HCT116 (cell line): Measurements from ENCODE around the gene MYO3B. TPM values are rescaled to one million over a fixed set of nuclear protein-coding genes. Genes with fewer than 3 reads are reported as not detected.

ENCODE experiments used
- ATAC-seq: fragments of 200-7000 bp; cut with Tn5 transposase; 2 replicates; pipeline ENCODE4 v1.9.1; 2020; ENCODE audit warnings: mild to moderate bottlenecking, moderate library complexity
- BruUV-seq: library from RNA; stranded (reverse); fragments of 400-500 nt; replicated peaks from 2 replicates; lab custom pipeline; 2021; lab: Mats Ljungman, UMichigan
- CTCF ChIA-PET: fragments of 300-600 bp; sonication (Branson Sonifier 250); formaldehyde crosslinking; loops from one replicate; lab custom pipeline; 2021; ENCODE audit warnings: antibody characterized with exemption; lab: Charles Lee
- POLR2A ChIA-PET: fragments of 300-600, 350-600 bp; sonication (Branson Sonifier 250); formaldehyde crosslinking; loops from one replicate; lab custom pipeline; 2021; ENCODE audit warnings: antibody characterized with exemption; lab: Charles Lee
- RAD21 ChIA-PET, 2 experiments: fragments of 300-600 bp; sonication (Branson Sonifier 250); formaldehyde crosslinking; loops; one replicate each; lab custom pipeline; 2023; ENCODE audit warnings: low total read pairs in 2 of 2; ENCODE audit not compliant: uncharacterized antibody in 2 of 2, unreplicated experiment in 2 of 2, low non-redundant PET in 1 of 2; lab: Charles Lee
- DNase-seq: peaks from one replicate; pipeline ENCODE4 v3.0.0-alpha.2; 2010; ENCODE audit warnings: low read depth, low spot score
- H2AFZ ChIP-seq: fragments of 200-600 bp; shearing (Covaris generic), sonication (generic); 2 replicates; pipeline ENCODE4 v1.6.1; 2017; ENCODE audit warnings: low read depth, mixed run types, mixed read lengths, antibody characterized with exemption, low read length; ENCODE audit not compliant: poor library complexity, severe bottlenecking
- H3K27ac ChIP-seq: 2 replicates; pipeline ENCODE4 v1.5.1; 2012; ENCODE audit warnings: low read depth, low read length
- H3K27me3 ChIP-seq: fragments of 200-600 bp; sonication (generic); 2 replicates; pipeline ENCODE4 v1.6.1; 2016; ENCODE audit warnings: mixed run types, low read length, mixed read lengths; ENCODE audit not compliant: insufficient read depth
- H3K36me3 ChIP-seq, 2 experiments: fragments of 200-500 bp in 1 of 2; fragments of 200-600 bp in 1 of 2; sonication (Bioruptor generic) in 1 of 2; sonication (generic) in 1 of 2; 2 replicates each; pipeline versions ENCODE4 v1.5.1 to v1.6.1; 2014 to 2016; ENCODE audit warnings: low read length in 2 of 2, inconsistent platforms in 1 of 2, mixed read lengths in 1 of 2, mixed run types in 1 of 2; ENCODE audit not compliant: insufficient read depth in 2 of 2, control insufficient read depth in 1 of 2
- H3K4me1 ChIP-seq, 2 experiments: fragments of 200-600 bp in 1 of 2; sonication (generic) in 1 of 2; 2 replicates each; pipeline versions ENCODE4 v1.5.1 to v1.6.1; 2012 to 2017; ENCODE audit warnings: low read length in 2 of 2, inconsistent platforms in 1 of 2, mild to moderate bottlenecking in 1 of 2, mixed read lengths in 1 of 2, mixed run types in 1 of 2, moderate library complexity in 1 of 2; ENCODE audit not compliant: insufficient read depth in 2 of 2, control insufficient read depth in 1 of 2
- H3K4me2 ChIP-seq: fragments of 200-600 bp; sonication (generic); 2 replicates; pipeline ENCODE4 v1.6.1; 2017; ENCODE audit warnings: mixed run types, low read length, mixed read lengths
- H3K4me3 ChIP-seq, 2 experiments: fragments of 200-600 bp in 1 of 2; sonication (generic) in 1 of 2; replicated peaks in 1 of 2; 2 replicates each; pipeline ENCODE4 v1.5.1; 2011 to 2016; ENCODE audit warnings: low read length in 2 of 2, control low read depth in 1 of 2, low read depth in 1 of 2, mild to moderate bottlenecking in 1 of 2, mixed read lengths in 1 of 2, mixed run types in 1 of 2
- H3K79me2 ChIP-seq: fragments of 200-600 bp; sonication (generic); 2 replicates; pipeline ENCODE4 v1.6.1; 2017; ENCODE audit warnings: mild to moderate bottlenecking, mixed run types, low read length, moderate library complexity, mixed read lengths; ENCODE audit not compliant: insufficient read depth
- H3K9ac ChIP-seq: fragments of 200-600 bp; sonication (generic); 2 replicates; pipeline ENCODE4 v1.6.1; 2016; ENCODE audit warnings: low read length, mixed read lengths
- H3K9me2 ChIP-seq: fragments of 200-600 bp; sonication (generic), shearing (Covaris generic); 2 replicates; pipeline ENCODE4 v1.6.1; 2017; ENCODE audit warnings: mixed run types, mild to moderate bottlenecking, moderate library complexity; ENCODE audit not compliant: insufficient read depth
- H3K9me3 ChIP-seq, 2 experiments: fragments of 200-500 bp in 1 of 2; fragments of 200-600 bp in 1 of 2; sonication (Bioruptor generic) in 1 of 2; sonication (generic) in 1 of 2; 2 replicates each; pipeline ENCODE4 v1.6.1; 2014 to 2017; ENCODE audit warnings: low read length in 2 of 2, mixed read lengths in 2 of 2, inconsistent platforms in 1 of 2, low read depth in 1 of 2, mild to moderate bottlenecking in 1 of 2, mixed run types in 1 of 2, moderate library complexity in 1 of 2; ENCODE audit not compliant: control insufficient read depth in 1 of 2, insufficient read depth in 1 of 2
- H4K20me1 ChIP-seq: fragments of 200-600 bp; sonication (generic), shearing (Covaris generic); 2 replicates; pipeline ENCODE4 v1.6.1; 2017; ENCODE audit warnings: mixed run types, mild to moderate bottlenecking, moderate library complexity; ENCODE audit not compliant: insufficient read depth
- EGR1 ChIP-seq: IDR thresholded peaks from 2 replicates; pipeline ENCODE4 v1.6.1; 2012; ENCODE audit warnings: low read depth
- FOSL1 ChIP-seq: IDR thresholded peaks from 2 replicates; pipeline ENCODE4 v1.6.1; 2012; ENCODE audit warnings: low read depth
- JUND ChIP-seq: IDR thresholded peaks from 2 replicates; pipeline ENCODE4 v1.6.1; 2012
- RAD21 ChIP-seq: IDR thresholded peaks from 2 replicates; pipeline ENCODE4 v1.6.1; 2012; ENCODE audit warnings: low read depth, mild to moderate bottlenecking
- SIN3A ChIP-seq: IDR thresholded peaks from 2 replicates; pipeline ENCODE4 v1.6.1; 2012; ENCODE audit warnings: low read depth
- SRF ChIP-seq: IDR thresholded peaks from 2 replicates; pipeline ENCODE4 v1.6.1; 2012; ENCODE audit warnings: low read depth
- ZFX ChIP-seq: fragments of 450-650 bp; IDR thresholded peaks from 2 replicates; pipeline ENCODE4 v1.6.1; 2017
- intact Hi-C: fragments of 100-400 bp; cut with micrococcal nuclease; formaldehyde crosslinking; loops from 2 replicates; pipeline ENCODE4 v1.10.0; 2022
- total RNA-seq: library from RNA; stranded (reverse); gene quantifications from one replicate; pipeline ENCODE4 v1.2.1, GENCODE V29; 2021; ENCODE audit not compliant: unreplicated experiment
- TF ChIP-seq, protein P1 (sequence below): IDR thresholded peaks from 2 replicates; pipeline ENCODE4 v1.6.1; 2012
- TF ChIP-seq, protein P2 (sequence below), 3 experiments: fragments of 200-600 bp in 1 of 3; sonication (generic) in 1 of 3; IDR thresholded peaks in 2 of 3; conservative IDR thresholded peaks in 1 of 3; 2 replicates each; pipeline ENCODE4 v1.5.1; 2012 to 2017; ENCODE audit warnings: low read depth in 2 of 3, low read length in 2 of 3, antibody characterized with exemption in 1 of 3, borderline replicate concordance in 1 of 3, control low read depth in 1 of 3, mild to moderate bottlenecking in 1 of 3, mixed read lengths in 1 of 3, mixed run types in 1 of 3, moderate library complexity in 1 of 3; ENCODE audit not compliant: insufficient read depth in 1 of 3

MYO3B gene
- total RNA-seq, 1 experiment from 2014 or later = not detected

DNA sequence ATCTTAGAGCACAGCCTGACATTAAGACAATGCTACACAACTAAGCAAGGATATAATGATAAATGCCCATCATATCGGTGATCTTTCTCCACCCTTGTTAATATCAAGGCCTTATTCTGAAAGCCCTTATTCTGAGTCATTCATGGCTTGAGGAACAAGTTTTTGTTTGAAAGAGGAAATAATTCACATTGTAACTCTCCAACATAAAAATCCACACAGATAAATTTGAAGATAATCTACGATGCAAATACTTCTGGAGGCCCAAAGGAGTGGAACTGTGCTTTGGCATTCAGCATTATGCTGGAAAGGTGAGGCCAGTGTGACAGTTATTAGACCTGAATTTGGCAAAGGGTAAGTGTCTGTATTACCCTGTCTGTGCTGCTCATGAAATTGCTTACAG, 227.4 kb downstream of the MYO3B start:
- no peak for DNase-seq

More for the DNA sequence above, 227.4 kb downstream of the MYO3B start:
- H3K9me2 ChIP-seq = no peaks in the 10 kb centered on the region
- H3K4me1 ChIP-seq = peaks cover 0 to 7% of the 10 kb centered on the region in 2 experiments; a peak in 1 of 4 replicates
- ChIA-PET RAD21 (no interaction called here), CTCF (no interaction called here), POLR2A (no interaction called here)
- no peak for ATAC-seq
- no peaks in the 10 kb centered on the region for H3K36me3 ChIP-seq
- no peak overlapping the region for H3K4me2 ChIP-seq
- no peaks in the 10 kb centered on the region for H4K20me1 ChIP-seq
- no peaks in the 10 kb centered on the region for H3K9me3 ChIP-seq
- H3K27ac ChIP-seq = no peak overlapping the region
- intact Hi-C loops = no loop called here
- no peak overlapping the region for H2AFZ ChIP-seq
- no peaks in the 10 kb centered on the region for H3K27me3 ChIP-seq
- no peaks in the 10 kb centered on the region for H3K79me2 ChIP-seq
- no TSS peak for BruUV-seq
- H3K4me3 ChIP-seq = no peak overlapping the region
- H3K9ac ChIP-seq = no peak overlapping the region
- no peak for TF ChIP-seq JUND
- no peak for TF ChIP-seq SIN3A
- TF ChIP-seq, protein P1, sequence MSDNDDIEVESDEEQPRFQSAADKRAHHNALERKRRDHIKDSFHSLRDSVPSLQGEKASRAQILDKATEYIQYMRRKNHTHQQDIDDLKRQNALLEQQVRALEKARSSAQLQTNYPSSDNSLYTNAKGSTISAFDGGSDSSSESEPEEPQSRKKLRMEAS = no peak
- TF ChIP-seq SRF = no peak
- no peak for TF ChIP-seq RAD21
- TF ChIP-seq EGR1 = no peak
- TF ChIP-seq ZFX = no peak
- TF ChIP-seq FOSL1 = no peak
- TF ChIP-seq, protein P2, sequence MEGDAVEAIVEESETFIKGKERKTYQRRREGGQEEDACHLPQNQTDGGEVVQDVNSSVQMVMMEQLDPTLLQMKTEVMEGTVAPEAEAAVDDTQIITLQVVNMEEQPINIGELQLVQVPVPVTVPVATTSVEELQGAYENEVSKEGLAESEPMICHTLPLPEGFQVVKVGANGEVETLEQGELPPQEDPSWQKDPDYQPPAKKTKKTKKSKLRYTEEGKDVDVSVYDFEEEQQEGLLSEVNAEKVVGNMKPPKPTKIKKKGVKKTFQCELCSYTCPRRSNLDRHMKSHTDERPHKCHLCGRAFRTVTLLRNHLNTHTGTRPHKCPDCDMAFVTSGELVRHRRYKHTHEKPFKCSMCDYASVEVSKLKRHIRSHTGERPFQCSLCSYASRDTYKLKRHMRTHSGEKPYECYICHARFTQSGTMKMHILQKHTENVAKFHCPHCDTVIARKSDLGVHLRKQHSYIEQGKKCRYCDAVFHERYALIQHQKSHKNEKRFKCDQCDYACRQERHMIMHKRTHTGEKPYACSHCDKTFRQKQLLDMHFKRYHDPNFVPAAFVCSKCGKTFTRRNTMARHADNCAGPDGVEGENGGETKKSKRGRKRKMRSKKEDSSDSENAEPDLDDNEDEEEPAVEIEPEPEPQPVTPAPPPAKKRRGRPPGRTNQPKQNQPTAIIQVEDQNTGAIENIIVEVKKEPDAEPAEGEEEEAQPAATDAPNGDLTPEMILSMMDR (IDR thresholded peaks at IDR 0.05 in 2 of 3, conservative IDR thresholded peaks at IDR 0.05 in 1 of 3; ENCODE audit: borderline replicate concordance in 1 of 3, insufficient read depth in 1 of 3, low read depth in 2 of 3, low read length in 2 of 3) = no peak
